ENCODE results near the gene NLGN2. TPM values are rescaled to one million over a fixed set of nuclear protein-coding genes. Genes with fewer than 3 reads are reported as not detected.
A peak's percentile ranks its signal among the peaks of the same experiment; 100 is the strongest.

NLGN2 gene
- total RNA-seq, 1 experiment from 2014 or later, result 70.2 TPM

DNA sequence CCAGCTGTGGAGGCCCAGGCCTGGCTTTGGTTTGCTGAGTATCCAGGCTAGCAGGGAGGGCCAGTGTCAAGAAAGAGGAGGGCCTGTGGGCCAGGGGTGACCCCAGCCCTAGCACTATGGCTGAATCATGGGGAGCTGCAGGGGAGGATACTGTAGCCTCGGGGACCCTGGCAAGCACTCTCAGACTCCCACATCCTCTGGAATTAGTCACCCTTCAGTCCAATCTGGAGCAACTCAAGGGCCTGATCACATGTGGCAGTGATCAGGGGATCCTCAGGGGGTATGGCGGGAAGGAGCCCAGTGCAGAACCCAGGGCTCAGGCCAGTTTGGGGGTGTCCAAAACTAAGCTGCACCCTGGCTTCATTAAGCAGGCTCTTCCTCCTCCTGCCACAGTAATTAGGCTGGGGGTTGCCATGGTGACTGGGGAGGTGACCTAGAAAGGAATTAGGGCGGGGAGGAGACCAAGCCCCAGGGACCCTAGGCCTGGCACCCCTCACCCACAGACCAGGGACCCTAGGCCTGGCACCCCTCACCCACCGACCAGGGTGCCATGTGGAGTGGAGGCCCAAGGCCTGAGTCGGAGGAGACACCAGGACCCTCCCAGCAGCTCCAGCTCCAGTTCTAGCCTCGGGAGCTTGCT, 5.8 kb downstream of the NLGN2 start:
- H3K4me3 Mint-ChIP-seq, result no peak overlapping the region
- no peaks in the 10 kb centered on the region for H3K23me2 ChIP-seq (ENCODE audit: insufficient read length, low read depth, low read length, poor library complexity, severe bottlenecking)
- H2BK120ac ChIP-seq (ENCODE audit: low read depth, low read length, poor library complexity, severe bottlenecking), result no peak overlapping the region
- H3K18ac ChIP-seq (ENCODE audit: insufficient read length, low read depth, low read length), result no peak overlapping the region
- no peak overlapping the region for H3K9ac ChIP-seq (ENCODE audit: extremely low read depth, insufficient read length, low read length)
- no peak for DNase-seq
- no peak overlapping the region for H2BK5ac ChIP-seq (ENCODE audit: insufficient read length, low read length)
- peaks cover 24 to 63% (median 54%) of the 10 kb centered on the region in 3 experiments for H3K36me3 Mint-ChIP-seq (ENCODE audit: insufficient read depth in 1 of 3, low read depth in 3 of 3)
- H2BK12ac ChIP-seq (ENCODE audit: insufficient read length, low read depth, low read length), result no peak overlapping the region
- H3K4me1 ChIP-seq (ENCODE audit: insufficient read depth, low read length), result no peaks in the 10 kb centered on the region
- H3K14ac ChIP-seq (ENCODE audit: insufficient read depth, low read length), result no peak overlapping the region
- no peaks in the 10 kb centered on the region for H4K20me1 ChIP-seq (ENCODE audit: control insufficient read depth, insufficient read depth, insufficient read length)
- no peak overlapping the region for H3T11ph ChIP-seq (ENCODE audit: low read length)
- H3K56ac ChIP-seq (ENCODE audit: insufficient read length, low read depth, low read length), result no peak overlapping the region
- no peak overlapping the region for H2AFZ ChIP-seq (ENCODE audit: low read length)
- peaks cover 4 to 18% of the 10 kb centered on the region in 2 experiments; a peak in 3 of 4 replicates for H3K4me1 Mint-ChIP-seq
- no peak overlapping the region for H3K23ac ChIP-seq (ENCODE audit: insufficient read length, low read depth, low read length)
- no peak overlapping the region for H4K5ac ChIP-seq (ENCODE audit: insufficient read length, low read depth, low read length)
- H3K27me3 ChIP-seq (ENCODE audit: insufficient read depth, low read length), result no peaks in the 10 kb centered on the region
- peak overlapping the region in 1 of 3 experiments; percentile 20; a peak in 3 of 7 replicates for H3K27ac Mint-ChIP-seq
- H3K9me3 ChIP-seq (ENCODE audit: control insufficient read depth, low read depth, low read length), result no peaks in the 10 kb centered on the region
- H3K9me3 Mint-ChIP-seq, result peaks cover 0 to 2% of the 10 kb centered on the region in 2 experiments; a peak in 1 of 5 replicates
- H2BK20ac ChIP-seq (ENCODE audit: low read depth, low read length, poor library complexity, severe bottlenecking), result no peak overlapping the region
- H2AK5ac ChIP-seq (ENCODE audit: insufficient read length, low read length), result no peak overlapping the region
- WGBS (ENCODE audit: extremely low coverage, insufficient read length, low lambda C conversion rate), result no CpG with 5 or more reads among the region's 6 CpGs
- no peak overlapping the region for H2BK15ac ChIP-seq (ENCODE audit: low read depth, low read length)
- no peaks in the 10 kb centered on the region for H3K79me1 ChIP-seq (ENCODE audit: insufficient read depth, low read depth, low read length, poor library complexity, severe bottlenecking)
- H4K8ac ChIP-seq (replicated peaks; ENCODE audit: insufficient read length, low read depth, low read length), result no peak overlapping the region
- H3K4ac ChIP-seq (ENCODE audit: low read depth, low read length), result no peak overlapping the region
- no peaks in the 10 kb centered on the region for H3K79me2 ChIP-seq (ENCODE audit: insufficient read depth, low read length)
- H4K91ac ChIP-seq (ENCODE audit: insufficient read length, low read depth, low read length), result no peak overlapping the region
- TF ChIP-seq, protein P1, sequence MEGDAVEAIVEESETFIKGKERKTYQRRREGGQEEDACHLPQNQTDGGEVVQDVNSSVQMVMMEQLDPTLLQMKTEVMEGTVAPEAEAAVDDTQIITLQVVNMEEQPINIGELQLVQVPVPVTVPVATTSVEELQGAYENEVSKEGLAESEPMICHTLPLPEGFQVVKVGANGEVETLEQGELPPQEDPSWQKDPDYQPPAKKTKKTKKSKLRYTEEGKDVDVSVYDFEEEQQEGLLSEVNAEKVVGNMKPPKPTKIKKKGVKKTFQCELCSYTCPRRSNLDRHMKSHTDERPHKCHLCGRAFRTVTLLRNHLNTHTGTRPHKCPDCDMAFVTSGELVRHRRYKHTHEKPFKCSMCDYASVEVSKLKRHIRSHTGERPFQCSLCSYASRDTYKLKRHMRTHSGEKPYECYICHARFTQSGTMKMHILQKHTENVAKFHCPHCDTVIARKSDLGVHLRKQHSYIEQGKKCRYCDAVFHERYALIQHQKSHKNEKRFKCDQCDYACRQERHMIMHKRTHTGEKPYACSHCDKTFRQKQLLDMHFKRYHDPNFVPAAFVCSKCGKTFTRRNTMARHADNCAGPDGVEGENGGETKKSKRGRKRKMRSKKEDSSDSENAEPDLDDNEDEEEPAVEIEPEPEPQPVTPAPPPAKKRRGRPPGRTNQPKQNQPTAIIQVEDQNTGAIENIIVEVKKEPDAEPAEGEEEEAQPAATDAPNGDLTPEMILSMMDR (conservative IDR thresholded peaks at IDR 0.05), result no peak
- H3K27me3 Mint-ChIP-seq (ENCODE audit: low read depth), result no peaks in the 10 kb centered on the region
- no peak overlapping the region for H3K27ac ChIP-seq (ENCODE audit: insufficient read length, low read depth, low read length)
- H3K4me2 ChIP-seq (ENCODE audit: insufficient read depth, insufficient read length, low read length), result no peak overlapping the region
